ENCODE results near the gene CATSPER1. TPM values are rescaled to one million over a fixed set of nuclear protein-coding genes. Genes with fewer than 3 reads are reported as not detected.

Gene CATSPER1
- total and polyA plus RNA-seq, 2 donors (not counting 3 experiments of a cell fraction or from before 2014, with no cell fraction given) = 0.68 to 1.0 TPM

DNA sequence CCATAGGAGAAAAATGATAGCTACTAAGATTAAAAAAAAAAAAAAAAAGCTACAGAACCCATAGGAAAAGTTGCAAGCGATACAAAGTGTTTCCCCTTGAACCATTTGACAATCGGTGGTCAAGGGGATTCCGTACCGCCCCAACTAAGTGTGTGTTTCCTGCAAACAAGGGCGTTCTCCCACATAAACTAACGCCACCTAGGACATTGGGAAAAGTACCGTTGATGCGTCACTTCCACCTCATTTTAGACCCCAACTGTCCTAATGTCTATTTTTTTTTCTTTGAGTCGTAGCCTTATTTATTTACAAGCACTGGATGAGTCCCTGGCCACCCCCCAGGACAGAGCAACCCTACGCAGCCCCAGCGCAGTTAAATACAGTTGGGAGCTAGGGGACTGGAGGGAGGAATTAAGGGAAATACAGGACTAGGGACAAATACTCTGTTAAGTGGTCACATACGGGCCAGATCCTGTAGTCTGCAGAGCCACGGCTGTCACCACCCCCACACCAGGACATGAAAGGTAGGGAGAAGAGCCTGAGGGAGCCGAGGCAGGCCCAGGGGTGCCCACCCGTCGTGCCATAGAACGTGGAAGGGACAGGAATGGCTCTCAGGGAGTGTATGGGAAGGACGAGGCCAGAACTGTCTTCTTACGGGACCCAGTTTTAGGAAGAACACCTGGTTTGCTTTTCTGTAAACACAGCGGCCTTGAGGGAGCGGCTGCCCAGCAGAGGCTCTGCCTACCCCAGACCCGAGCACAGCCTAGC, 43.3 kb downstream of the CATSPER1 start:
- H3K9ac ChIP-seq (replicated peaks; ENCODE audit: extremely low read depth, insufficient read depth, low read length) = no peak overlapping the region
- intact Hi-C loops (cut with micrococcal nuclease) (no loop called here), dilution Hi-C loops (cut with MboI; ENCODE audit: extremely low pct_ligation_motif_present, low sequenced_read_pairs) (no loop called here)
- no peaks in the 10 kb centered on the region for H4K20me1 ChIP-seq (replicated peaks; ENCODE audit: control insufficient read depth, extremely low read depth, insufficient read depth, low read length)
- no peak overlapping the region for H3K4me3 ChIP-seq (replicated peaks in 1 of 3; ENCODE audit: insufficient read depth in 1 of 3, low read depth in 1 of 3, low read length in 3 of 3)
- H3K79me2 ChIP-seq (ENCODE audit: control insufficient read depth, insufficient read depth, low read length) = no peaks in the 10 kb centered on the region
- no peak overlapping the region for H2AFZ ChIP-seq (ENCODE audit: low read depth, low read length)
- POLR2A ChIA-PET = interaction anchor here (0.9 kb wide), 1 partner anchor 95 kb away, joined by 4 read pairs; the partner anchor contains the start of gene FIBP
- FAIRE-seq (no peak), DNase-seq (ENCODE audit: low read depth, low spot score) (no peak)
- no peaks in the 10 kb centered on the region for H3K4me1 ChIP-seq (ENCODE audit: control insufficient read depth, extremely low read depth, insufficient read depth, low read length)
- no peak for TF ChIP-seq POLR2A (IDR thresholded peaks at IDR 0.05; ENCODE audit: low read depth, low read length)
- no peak for TF ChIP-seq MAX (IDR thresholded peaks at IDR 0.05; ENCODE audit: insufficient read depth, insufficient read length)
- no peak for TF ChIP-seq EZH2 (IDR thresholded peaks at IDR 0.05; ENCODE audit: borderline replicate concordance, low read depth, low read length, severe bottlenecking)
- TF ChIP-seq FOS (IDR thresholded peaks at IDR 0.05; ENCODE audit: borderline replicate concordance, insufficient read depth, low read length) = no peak
- TF ChIP-seq JUN (IDR thresholded peaks at IDR 0.05; ENCODE audit: borderline replicate concordance, insufficient read depth, insufficient read length, low read depth) = no peak
- TF ChIP-seq MYC (IDR thresholded peaks at IDR 0.05; ENCODE audit: low read depth, low read length) = no peak
- no peak for TF ChIP-seq GATA2 (IDR thresholded peaks at IDR 0.05; ENCODE audit: insufficient read depth, insufficient read length, low read depth, low read length)
- TF ChIP-seq, protein P1, sequence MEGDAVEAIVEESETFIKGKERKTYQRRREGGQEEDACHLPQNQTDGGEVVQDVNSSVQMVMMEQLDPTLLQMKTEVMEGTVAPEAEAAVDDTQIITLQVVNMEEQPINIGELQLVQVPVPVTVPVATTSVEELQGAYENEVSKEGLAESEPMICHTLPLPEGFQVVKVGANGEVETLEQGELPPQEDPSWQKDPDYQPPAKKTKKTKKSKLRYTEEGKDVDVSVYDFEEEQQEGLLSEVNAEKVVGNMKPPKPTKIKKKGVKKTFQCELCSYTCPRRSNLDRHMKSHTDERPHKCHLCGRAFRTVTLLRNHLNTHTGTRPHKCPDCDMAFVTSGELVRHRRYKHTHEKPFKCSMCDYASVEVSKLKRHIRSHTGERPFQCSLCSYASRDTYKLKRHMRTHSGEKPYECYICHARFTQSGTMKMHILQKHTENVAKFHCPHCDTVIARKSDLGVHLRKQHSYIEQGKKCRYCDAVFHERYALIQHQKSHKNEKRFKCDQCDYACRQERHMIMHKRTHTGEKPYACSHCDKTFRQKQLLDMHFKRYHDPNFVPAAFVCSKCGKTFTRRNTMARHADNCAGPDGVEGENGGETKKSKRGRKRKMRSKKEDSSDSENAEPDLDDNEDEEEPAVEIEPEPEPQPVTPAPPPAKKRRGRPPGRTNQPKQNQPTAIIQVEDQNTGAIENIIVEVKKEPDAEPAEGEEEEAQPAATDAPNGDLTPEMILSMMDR (IDR thresholded peaks at IDR 0.05; ENCODE audit: extremely low read depth in 1 of 2, insufficient read depth in 1 of 2, low read depth in 1 of 2, low read length in 2 of 2) = no peak
- TF ChIP-seq POLR2AphosphoS5 (IDR thresholded peaks at IDR 0.05; ENCODE audit: insufficient read depth, low read depth, low read length) = no peak
- H3K9me1 ChIP-seq (replicated peaks; ENCODE audit: control insufficient read depth, extremely low read depth, insufficient read depth, low read length) = no peaks in the 10 kb centered on the region
- H3K27me3 ChIP-seq (ENCODE audit: control insufficient read depth in 2 of 2, insufficient read depth in 2 of 2, low read length in 2 of 2) = no peaks in the 10 kb centered on the region
- peaks cover 0 to 16% of the 10 kb centered on the region in 2 experiments for H3K36me3 ChIP-seq (ENCODE audit: control insufficient read depth in 2 of 2, extremely low read depth in 1 of 2, insufficient read depth in 2 of 2, low read length in 2 of 2)
- no TSS peak for BruUV-seq (replicated peaks)
- no peaks in the 10 kb centered on the region for H3K9me3 ChIP-seq (replicated peaks; ENCODE audit: control insufficient read depth, insufficient read depth, low read length)
- CTCF ChIA-PET = interaction anchor here (1.0 to 4.7 kb wide), 4 partner anchors 11 to 203 kb away, joined by 3 to 33 read pairs (median 10); partner anchors contain the start of gene FIBP
- no peak overlapping the region for H3K4me2 ChIP-seq (ENCODE audit: insufficient read depth, low read length)
- H3K27ac ChIP-seq (ENCODE audit: insufficient read depth, low read depth, low read length) = no peak overlapping the region

Measured in endothelial cell of umbilical vein (primary cell).